ENCODE results near the gene ACTL10. TPM values are rescaled to one million over a fixed set of nuclear protein-coding genes. Genes with fewer than 3 reads are reported as not detected.

Gene ACTL10
- total RNA-seq, 2 experiments from 2014 or later, result 5.6 to 11.7 TPM

GRCh38 chr20:33677991-33678702 lies 11.4 kb downstream of the ACTL10 start:
- Histone ChIP-seq H3K36me3 (ENCODE audit: insufficient read depth, low read length) (peaks cover 79% of the 10 kb centered on the region), H3K4me2 (ENCODE audit: low read length) (no peak overlapping the region), H3K79me2 (ENCODE audit: insufficient read depth, low read depth, low read length) (peaks cover 53% of the 10 kb centered on the region), H3K27ac (ENCODE audit: low read depth, low read length, poor library complexity, severe bottlenecking) (peak overlapping the region; percentile 78), H3K4me1 (ENCODE audit: insufficient read depth, low read length, poor library complexity, severe bottlenecking) (peaks cover 69% of the 10 kb centered on the region), H2AFZ (ENCODE audit: low read length) (no peak overlapping the region), H3K4me3 (ENCODE audit: low read depth, low read length, poor library complexity, severe bottlenecking) (no peak overlapping the region), H3K9me2 (ENCODE audit: insufficient read depth, low read length) (no peaks in the 10 kb centered on the region), H4K20me1 (ENCODE audit: insufficient read depth, low read length) (peaks cover 14% of the 10 kb centered on the region; the same call in 1 of the 2 replicates), H3K9me3 (ENCODE audit: low read length) (no peaks in the 10 kb centered on the region)
- TF ChIP-seq CTCF (conservative IDR thresholded peaks at IDR 0.05; ENCODE audit: low read length) (no peak), EZH2phosphoT487 (IDR thresholded peaks at IDR 0.05; ENCODE audit: borderline replicate concordance, low read depth, low read length) (no peak)
- no TSS peak for BruUV-seq (replicated peaks)
- CTCF ChIA-PET (ENCODE audit: unreplicated experiment), result no interaction called here
- DNase-seq (ENCODE audit: low spot score), result no peak
- POLR2A ChIA-PET, result interaction anchor here (0.7 kb wide), 1 partner anchor 42 kb away, joined by 3 read pairs; the partner anchor contains the start of gene PXMP4
- intact Hi-C loops (cut with micrococcal nuclease; ENCODE audit: unreplicated experiment), result no loop called here

- H2AFZ ChIP-seq (ENCODE audit: low read length), result no peak overlapping the region
- ChIA-PET POLR2A (interaction anchor here (0.5 to 1.4 kb wide), 7 partner anchors 11 to 434 kb away, joined by 3 to 8 read pairs (median 4); partner anchors contain the start of genes ACTL10, CBFA2T2 and PXMP4), CTCF (ENCODE audit: unreplicated experiment) (interaction anchor here (2.9 kb wide), 1 partner anchor 12 kb away, joined by 16 read pairs; the partner anchor contains the start of gene ACTL10)
- no peaks in the 10 kb centered on the region for H3K9me3 ChIP-seq (ENCODE audit: low read length)
- peaks cover 62% of the 10 kb centered on the region for H3K79me2 ChIP-seq (ENCODE audit: insufficient read depth, low read depth, low read length)
- peak overlapping the region; percentile 48 for H3K4me3 ChIP-seq (ENCODE audit: low read depth, low read length, poor library complexity, severe bottlenecking)
- peak overlapping the region; percentile 78 for H3K27ac ChIP-seq (ENCODE audit: low read depth, low read length, poor library complexity, severe bottlenecking)
- H3K4me2 ChIP-seq (ENCODE audit: low read length), result peak overlapping the region; percentile 97
- peaks cover 26% of the 10 kb centered on the region for H4K20me1 ChIP-seq (ENCODE audit: insufficient read depth, low read length)
- intact Hi-C loops (cut with micrococcal nuclease; ENCODE audit: unreplicated experiment), result loop anchor here (10.0 kb wide), 1 partner anchor 1935 kb away; the partner anchor contains the start of gene SPAG4
- peaks cover 96% of the 10 kb centered on the region for H3K36me3 ChIP-seq (ENCODE audit: insufficient read depth, low read length)
- peak; percentile 96 for DNase-seq (ENCODE audit: low spot score)
- peaks cover 70% of the 10 kb centered on the region for H3K4me1 ChIP-seq (ENCODE audit: insufficient read depth, low read length, poor library complexity, severe bottlenecking)
- TF ChIP-seq CTCF (conservative IDR thresholded peaks at IDR 0.05; ENCODE audit: low read length) (no peak), EZH2phosphoT487 (IDR thresholded peaks at IDR 0.05; ENCODE audit: borderline replicate concordance, low read depth, low read length) (no peak)
- no peaks in the 10 kb centered on the region for H3K9me2 ChIP-seq (ENCODE audit: insufficient read depth, low read length)
- no TSS peak for BruUV-seq (replicated peaks)
Observed at GRCh38 chr20:33679758-33680485, 13.2 kb downstream of the ACTL10 start.
